HG02970 (cell line): ENCODE measurements around the gene PEDS1.
"Not testable (repeated sequence)": the region's sequence is repeated elsewhere in the genome, so short reads cannot be mapped to it uniquely, and the experiment has no call there.

Experiments
- ATAC-seq: cut with Tn5 transposase; IDR thresholded peaks from one replicate; pipeline ENCODE4 v1.9.1; 2021; ENCODE audit warnings: mild to moderate bottlenecking, moderate library complexity, moderate number of reproducible peaks; ENCODE audit not compliant: unreplicated experiment, low FRiP score

Gene PEDS1

DNA sequence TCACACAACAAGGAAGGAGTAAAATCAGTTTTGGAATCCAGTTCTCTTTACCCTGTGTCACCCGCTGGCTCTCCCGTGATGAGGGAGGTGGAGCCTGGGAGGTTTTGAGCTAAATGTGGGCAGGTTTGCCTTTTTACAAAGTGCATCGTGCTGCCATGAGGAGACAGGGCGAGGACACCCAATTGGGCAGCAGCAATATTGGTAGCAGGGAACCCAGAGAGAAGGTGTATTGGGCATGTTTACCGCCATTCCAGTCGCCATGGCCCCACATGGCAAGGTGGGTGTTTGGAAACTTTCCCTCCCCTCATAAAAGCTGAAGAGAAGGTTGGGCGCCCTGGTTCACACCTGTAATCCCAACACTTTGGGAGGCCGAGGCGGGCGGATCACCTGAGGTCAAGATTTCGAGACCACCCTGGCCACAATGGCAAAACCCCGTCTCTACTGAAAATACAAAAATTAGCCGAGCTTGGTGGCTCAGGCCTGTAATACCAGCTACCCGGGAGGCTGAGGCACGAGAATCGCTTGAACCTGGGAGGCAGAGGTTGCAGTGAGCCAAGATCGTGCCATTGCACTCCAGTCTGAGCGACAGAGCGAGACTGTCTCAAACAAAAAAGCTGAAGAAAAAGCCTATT, 37.0 kb downstream of the PEDS1 start:
- no peak for ATAC-seq

DNA sequence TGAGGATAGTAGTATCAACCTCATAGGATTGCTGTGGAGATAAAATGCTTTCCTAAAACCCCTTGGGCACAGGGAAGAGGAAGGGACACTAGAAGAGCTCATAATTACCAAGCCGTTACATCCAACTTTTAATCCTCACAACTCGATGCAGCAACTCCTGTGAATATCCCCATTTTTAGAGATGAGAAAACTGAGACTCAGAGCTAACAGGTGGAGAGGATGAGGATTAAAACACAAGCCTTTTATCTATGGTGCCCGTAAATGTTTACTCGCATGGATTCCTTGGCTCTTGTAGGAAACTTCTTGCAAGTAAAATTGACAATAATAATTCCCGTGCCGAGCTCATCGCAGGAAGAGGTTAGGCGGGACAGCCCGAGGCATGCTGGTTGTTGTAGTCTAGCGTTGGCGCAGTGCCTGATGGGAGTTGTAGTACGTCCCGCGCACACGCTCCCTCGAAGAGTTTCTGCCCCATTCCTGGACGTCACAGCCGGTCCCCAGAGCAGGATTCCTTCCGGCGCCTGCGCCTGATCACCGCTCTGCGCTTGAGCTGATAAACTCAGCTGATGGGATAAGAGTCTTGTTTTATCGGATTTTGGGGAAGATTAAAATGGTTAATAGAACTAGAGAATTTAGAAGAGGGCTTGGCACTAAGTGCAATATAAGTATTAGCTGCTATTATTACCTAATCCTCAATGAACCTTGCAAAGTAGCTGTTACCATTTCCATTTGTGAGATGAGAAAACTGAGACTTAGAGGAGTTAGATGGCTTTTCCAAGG, 37.7 kb downstream of the PEDS1 start:
- ATAC-seq = peak; percentile 64

DNA sequence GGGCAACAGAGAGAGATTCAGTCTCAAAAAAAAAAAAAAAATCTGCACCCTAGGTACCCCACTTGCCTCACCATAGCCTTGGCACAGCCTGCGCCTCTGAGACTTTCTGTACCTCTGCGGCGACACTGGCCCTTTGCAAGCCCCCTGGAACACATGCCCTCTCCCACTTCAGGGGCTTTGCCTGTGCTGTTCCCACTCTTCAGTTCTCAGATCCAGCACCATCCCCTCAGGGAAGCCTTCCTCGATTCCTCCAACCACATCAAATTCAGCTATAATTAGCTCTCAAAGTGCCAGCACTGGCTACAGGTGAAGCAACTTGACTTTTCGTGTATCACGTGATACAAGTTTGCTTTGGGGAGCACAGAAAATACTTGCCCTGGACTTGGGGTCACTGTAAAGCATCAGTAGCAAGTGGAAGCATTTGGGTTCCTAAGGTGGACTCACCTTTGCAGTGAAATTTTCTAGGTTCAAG, 38.4 kb downstream of the PEDS1 start:
- ATAC-seq = no peak

DNA sequence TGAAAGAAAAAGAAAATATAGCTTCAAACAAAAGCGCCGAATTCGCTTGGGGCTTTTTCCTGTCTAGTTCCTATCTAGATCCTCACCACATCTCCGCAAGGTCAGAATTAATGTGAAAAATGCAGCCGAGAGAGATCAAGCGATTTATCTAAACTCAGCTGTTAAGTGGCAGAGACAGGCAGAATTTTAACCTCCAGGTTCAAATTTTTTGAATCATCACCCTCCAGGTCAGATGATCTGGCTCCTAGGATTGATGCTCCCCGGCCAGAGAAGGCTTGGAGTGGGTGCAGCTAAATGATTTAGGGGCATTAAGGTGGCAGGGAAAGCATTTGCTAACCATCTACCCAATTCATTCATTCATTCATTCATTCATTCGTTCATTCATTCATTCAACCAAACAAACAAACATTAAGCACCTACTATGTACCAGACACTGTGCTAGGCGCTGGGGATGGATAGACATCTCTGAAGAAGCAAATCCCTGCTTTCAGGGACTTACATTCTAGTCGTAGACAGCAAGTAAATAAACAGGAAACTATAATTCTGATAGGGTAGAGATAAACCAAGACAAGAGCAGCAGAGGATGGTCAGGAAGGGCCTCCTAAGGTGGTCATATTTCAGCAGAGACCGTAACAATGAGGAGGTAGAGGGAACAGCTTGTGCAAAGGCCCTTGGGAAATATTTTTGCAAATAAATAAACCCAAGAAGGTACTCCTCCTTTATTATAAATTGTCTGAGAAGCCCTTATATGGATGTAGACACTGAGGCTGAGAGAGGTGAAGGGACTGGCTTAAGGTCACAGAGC, 39.9 kb downstream of the PEDS1 start:
- ATAC-seq = no peak

DNA sequence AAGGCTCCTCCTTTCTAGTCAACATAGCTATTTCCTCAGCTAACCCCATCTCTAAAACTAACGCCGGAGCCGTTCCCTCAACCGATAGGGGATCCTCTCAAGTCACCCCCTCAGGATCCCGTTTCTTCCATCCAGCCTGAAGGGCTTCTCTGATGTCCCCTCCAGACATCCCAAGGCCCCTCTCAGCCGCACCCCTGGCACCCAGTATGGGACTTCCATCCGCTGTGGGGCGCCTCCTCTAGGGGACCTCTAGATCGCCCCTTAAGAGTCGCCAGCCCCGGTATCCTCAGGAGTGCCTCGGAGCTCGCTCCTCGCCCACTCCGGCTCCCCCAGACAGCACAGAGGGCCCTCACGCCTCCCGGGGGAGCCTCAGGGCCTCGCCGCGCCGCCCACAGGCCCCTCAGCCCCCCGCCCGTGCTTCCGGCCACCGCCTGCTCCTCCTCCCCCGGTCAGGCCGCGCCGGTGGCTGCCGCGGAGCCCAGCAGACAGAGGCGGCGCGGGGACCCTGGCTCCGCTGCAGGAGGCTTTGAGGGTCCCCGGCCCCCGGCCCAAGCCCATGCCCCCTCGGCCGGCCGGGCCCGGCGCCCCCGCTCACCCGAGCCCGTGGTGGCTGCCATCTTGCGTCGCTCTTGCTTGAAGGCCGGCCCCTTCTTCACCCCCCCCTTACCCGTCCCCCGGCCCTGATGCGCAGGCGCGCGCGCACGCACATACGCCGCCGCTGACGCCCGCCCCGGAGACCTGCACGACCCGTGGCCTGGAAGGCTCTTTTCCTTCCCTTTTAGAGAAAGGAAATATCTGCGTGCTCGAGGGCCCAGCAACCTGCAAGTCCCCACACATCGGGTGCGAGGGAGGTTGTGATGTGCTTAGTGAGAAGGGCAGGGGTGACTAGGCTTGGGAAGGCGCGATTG, 40.8 kb downstream of the PEDS1 start, which contains the start of gene UBE2V1:
TSS of gene UBE2V1 (minus strand) at position 639 of the 908 bp plus-strand sequence. CDS start at position 617, 22 bp downstream.
- peak; percentile 41 for ATAC-seq

DNA sequence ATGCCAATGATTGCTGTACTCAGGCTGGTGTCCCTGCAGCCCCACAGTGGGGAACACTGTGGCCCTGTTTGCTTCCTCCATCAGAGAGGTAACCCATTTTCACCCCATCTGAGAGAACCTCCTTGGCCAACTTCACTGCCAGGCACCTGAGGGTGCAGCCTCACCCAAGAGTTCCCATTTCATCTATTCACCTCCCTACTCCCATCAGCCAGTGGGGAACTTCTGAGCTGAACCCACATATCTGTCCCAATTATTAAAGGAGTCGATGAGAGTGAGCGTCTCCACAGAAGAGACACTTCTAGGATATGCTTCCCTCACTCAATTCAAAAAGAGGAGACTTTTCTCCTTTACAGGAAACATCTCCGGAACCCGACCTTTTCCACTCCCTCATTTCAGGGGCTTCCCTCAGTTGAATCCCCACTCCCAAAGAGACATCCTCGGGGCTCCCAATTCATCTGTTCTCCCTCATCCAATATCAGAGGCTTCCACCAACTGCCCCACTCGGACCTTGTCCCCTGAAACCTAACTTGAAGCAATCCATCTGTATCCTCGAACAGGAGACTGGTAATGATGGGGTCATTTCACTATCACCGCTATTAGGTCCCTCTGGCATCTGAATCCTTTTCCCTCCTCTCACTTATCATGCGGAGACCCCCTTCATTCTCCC, 41.6 kb downstream of the PEDS1 start:
- no peak for ATAC-seq

DNA sequence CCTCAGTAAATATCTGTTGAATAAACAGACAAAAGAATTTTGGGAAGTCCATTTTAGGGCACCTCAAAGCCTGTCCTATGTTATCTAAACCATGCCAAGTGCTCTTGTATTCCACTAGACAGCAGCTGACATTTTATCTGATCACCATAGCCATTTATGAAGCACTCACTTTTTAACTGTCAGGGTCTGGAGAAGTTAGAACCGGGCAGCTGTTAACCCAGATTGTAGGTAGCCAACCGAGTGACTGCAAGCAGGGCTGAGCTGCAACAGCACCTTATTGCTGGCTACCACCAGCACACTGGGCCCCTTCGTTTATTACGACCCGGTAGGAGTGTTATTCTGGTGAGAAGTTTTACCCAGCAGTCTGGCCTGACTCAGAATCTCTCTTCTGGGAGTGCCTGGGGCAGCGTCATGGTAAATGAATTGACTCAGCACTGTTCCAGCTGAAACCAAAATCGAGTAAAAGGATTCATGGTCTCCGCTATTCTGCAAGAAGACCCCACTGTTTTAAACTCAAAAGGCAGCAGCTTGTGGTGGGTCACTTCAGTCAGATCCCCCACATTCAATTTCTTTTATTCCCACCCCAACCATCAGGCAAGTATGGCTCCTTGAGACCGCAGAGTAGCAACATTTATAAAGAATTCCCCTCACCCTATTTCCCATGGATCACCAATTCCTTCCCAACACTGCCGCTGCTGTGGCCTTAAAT, 42.2 kb downstream of the PEDS1 start:
- ATAC-seq = no peak

DNA sequence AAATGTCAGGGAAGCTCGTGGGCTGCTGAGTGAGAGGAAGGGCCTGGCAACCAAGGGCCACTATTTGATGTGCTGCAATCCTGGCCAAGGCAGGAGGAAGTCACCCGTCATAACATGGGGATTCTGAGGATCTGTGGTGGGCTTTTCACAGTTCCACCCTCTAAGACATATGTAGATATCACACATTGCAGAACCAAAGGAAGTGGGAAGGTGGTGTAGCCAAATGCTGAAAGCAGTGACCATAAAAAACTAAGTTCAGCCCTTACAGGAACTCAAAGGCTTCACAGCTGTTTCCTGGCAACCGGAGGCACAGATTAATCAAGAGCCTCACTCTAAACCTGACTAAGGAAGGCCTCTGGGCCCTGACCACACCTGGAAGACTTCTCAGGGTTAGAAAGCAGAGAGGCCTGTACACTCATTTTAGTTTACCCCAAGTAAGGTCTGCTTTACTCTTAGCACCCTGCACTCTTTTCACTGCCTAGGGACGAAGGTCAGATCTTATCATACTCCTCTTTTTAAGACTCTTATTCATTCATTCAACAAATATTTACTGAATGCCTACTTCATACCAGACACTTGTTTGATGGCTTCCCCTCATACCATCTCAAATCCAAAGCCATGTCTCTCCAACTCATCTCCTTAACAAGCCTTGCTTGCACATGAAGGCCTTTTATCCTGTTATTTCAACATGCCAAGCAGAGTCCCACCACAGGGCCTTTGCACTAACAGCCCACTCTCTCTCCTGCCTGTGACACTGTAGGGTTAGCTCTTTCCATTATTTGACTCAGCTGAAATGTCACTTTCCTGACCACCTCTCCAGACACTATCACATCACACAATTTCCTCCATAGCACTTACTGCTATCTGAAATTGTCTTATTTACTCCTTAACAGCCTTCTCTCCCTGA, 43.1 kb downstream of the PEDS1 start:
- ATAC-seq = no peak

DNA sequence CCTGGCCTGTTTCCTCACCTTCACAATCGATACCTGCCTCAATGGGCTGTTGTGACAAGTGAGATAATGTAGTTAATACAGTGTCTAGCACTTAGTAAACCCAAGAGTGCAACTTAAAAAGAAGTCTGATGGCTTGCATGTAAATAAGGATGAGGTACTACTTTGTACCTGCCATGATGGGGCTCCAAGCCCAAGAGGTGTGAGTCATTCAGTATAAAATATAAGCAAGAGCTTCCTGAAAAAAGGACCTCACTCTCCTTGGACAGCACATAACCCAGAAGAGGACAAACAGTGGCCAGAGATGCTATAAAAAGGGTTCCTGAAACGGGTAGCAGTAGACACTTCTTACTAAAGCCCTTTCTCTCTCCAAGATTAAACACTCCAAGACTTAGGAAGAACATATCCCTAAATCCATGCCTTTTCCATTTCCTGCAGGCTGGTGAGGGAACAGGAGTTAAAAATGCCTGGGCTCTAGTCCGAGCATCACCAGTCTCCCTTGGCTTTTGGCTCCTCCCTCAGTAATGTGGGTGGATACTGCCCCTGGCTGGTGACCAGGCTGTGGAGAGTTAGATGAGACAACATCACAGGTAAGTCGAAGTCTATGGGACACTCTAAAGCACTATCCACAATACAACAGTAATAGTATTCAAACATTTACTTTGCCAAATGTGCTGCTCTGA, 44.8 kb downstream of the PEDS1 start:
- no peak for ATAC-seq

DNA sequence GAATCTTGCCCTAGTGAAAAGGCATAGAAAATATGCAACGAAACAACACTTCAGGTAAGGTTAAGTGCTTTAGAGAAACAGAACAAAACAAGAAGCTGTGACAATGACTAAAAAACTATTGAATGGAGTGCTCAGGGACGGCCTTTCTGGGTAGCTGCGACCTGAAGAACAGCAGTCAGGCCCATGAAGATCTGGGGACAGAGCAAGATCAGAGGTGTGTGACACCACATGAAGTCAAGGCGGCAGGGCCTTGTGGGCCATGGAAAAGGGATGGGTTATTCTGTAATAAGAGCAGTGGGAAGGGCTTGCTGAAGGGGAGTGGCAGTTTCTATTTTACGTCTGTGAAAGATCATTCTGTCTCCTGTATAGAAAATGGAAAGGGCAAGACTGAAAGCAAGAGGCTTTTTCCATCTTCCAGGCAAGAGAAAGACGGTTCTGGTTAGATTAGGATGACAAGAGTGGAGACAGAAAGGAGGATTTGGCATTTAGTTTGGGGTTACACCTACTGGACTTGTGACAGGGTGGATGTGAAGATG, 45.7 kb downstream of the PEDS1 start:
- no peak for ATAC-seq

DNA sequence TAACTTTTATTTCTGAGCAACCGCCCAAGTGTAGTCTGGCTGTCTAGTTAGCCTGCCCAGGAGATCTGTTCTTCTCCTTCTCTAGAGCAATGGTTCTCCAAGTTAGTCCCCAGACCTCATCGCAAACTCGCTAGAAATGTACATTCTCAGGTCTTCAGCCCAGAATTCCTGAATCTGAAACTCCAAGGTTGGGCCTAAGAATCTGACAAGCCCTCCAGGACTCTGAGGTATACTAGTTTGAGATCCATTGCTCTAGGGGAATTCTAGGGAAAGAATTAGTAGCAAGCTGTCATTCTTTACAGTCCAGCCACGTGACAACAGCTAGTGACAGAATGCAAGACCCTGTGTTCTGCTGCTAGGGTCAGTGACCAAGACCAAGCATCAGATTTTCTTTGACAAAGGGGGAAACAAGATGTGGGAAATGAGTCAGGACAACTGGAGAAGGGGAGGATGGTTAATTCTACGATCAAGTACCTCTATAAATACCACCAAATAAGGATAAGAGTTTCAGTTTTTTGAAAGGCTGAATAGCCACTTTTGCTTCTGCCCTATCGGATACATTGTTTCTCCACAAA, 46.4 kb downstream of the PEDS1 start:
- ATAC-seq = no peak

DNA sequence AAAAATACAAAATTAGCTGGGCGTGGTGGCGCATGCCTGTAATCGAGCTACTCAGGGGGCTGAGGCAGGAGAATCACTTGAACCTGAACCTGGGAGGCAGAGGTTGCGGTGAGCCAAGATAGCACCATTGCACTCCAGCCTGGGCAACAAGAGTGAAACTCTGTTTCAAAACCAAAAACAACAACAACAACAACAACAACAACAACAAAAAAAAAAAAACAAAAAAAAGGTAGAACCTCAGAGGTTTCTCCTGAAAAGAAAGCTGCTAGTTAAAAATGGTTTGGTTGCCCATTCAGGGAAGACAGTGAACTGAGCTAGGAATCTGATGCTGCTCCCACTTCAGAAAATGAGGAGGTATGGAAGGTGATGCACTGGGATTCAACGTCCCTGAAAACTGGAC, 46.9 kb downstream of the PEDS1 start:
- not testable (repeated sequence) for ATAC-seq
